Left lung (tissue), 10 donors: ENCODE data around the gene INPP5A. TPM values are rescaled to one million over a fixed set of nuclear protein-coding genes. Genes with fewer than 3 reads are reported as not detected.

Experiments
- ATAC-seq: fragments of 200-7000 bp; cut with Tn5 transposase; one replicate; pipeline ENCODE4 v1.9.1; 2020; ENCODE audit warnings: moderate library complexity
- DNase-seq, 4 donors: peaks; one replicate each; pipeline ENCODE4 v3.0.0-alpha.2; 2013 to 2020
- H3K27ac ChIP-seq, 2 donors: fragments of 200-600 bp; sonication (generic) in 1 of 2; one replicate each; pipeline versions ENCODE4 v1.5.0 to v1.8.0; 2020 to 2021
- H3K27me3 ChIP-seq, 2 donors: fragments of 200-600 bp; sonication (generic) in 1 of 2; one replicate each; pipeline versions ENCODE4 v1.5.0 to v1.8.0; 2020 to 2021
- H3K36me3 ChIP-seq, 2 donors: fragments of 200-600 bp; sonication (generic) in 1 of 2; one replicate each; pipeline versions ENCODE4 v1.5.0 to v1.8.0; 2020 to 2021
- H3K4me1 ChIP-seq, 2 donors: fragments of 200-600 bp; one replicate each; pipeline ENCODE4 v1.8.0; 2021
- H3K4me3 ChIP-seq, 2 donors: fragments of 200-600 bp; sonication (generic) in 1 of 2; one replicate each; pipeline versions ENCODE4 v1.5.0 to v1.8.0; 2020 to 2021; ENCODE audit warnings: mild to moderate bottlenecking in 1 of 2
- H3K9me3 ChIP-seq, 2 donors: fragments of 200-600 bp; sonication (generic) in 1 of 2; one replicate each; pipeline versions ENCODE4 v1.5.0 to v1.8.0; 2020 to 2021
- CTCF ChIP-seq, 2 donors: fragments of 200-600 bp; sonication (generic) in 1 of 2; IDR thresholded peaks; one replicate each; pipeline versions ENCODE4 v1.5.0 to v1.8.0; 2021; ENCODE audit warnings: antibody characterized with exemption in 2 of 2
- intact Hi-C, 2 donors: fragments of 100-400 bp; cut with DNase I; formaldehyde crosslinking; loops; one replicate each; pipeline versions ENCODE4 v1.11.2 to v1.14.2; 2022
- polyA plus RNA-seq, 6 donors: library from polyadenylated mRNA; unstranded; fragments of 120-200 nt; gene quantifications; one replicate each; pipeline ENCODE4 v1.2.1, GENCODE V29; 2013; ENCODE audit not compliant: insufficient read length in 6 of 6
- total RNA-seq, 2 donors: library from RNA; stranded (reverse); fragmentation: NEBNext Ultra II Directional; extraction: Animal tissue kit (Norgen Biotek cat#: 25700); gene quantifications; one replicate each; pipeline ENCODE4 v1.2.1, GENCODE V29; 2021
- donor health status: DM: no; HTN: yes; CAD: no.
- donor health status: DM: no; HTN: no; CAD: no.

Gene INPP5A
- total and polyA plus RNA-seq, 8 donors: 32.0 to 44.0 (median 36.8) TPM

GRCh38 chr10:132812520-132812919 is 274.9 kb downstream of the INPP5A start:
- intact Hi-C loops: no loop called here
- ATAC-seq (no peak), DNase-seq (peak in 1 of 4 donors; percentile 41)
- TF ChIP-seq CTCF (IDR thresholded peaks at IDR 0.05): no peak
- Histone ChIP-seq H3K9me3 (no peaks in the 10 kb centered on the region), H3K27ac (no peak overlapping the region), H3K36me3 (no peaks in the 10 kb centered on the region), H3K4me3 (no peak overlapping the region), H3K27me3 (peaks cover 0 to 97% of the 10 kb centered on the region in 2 donors), H3K4me1 (no peaks in the 10 kb centered on the region)

- no peak for ATAC-seq
- no peaks in the 10 kb centered on the region for H3K36me3 ChIP-seq
- H3K9me3 ChIP-seq: no peaks in the 10 kb centered on the region
- intact Hi-C loops: no loop called here
- no peak overlapping the region for H3K4me3 ChIP-seq
- H3K27ac ChIP-seq: no peak overlapping the region
- H3K4me1 ChIP-seq: no peaks in the 10 kb centered on the region
- H3K27me3 ChIP-seq: peaks cover 0 to 97% of the 10 kb centered on the region in 2 donors
- peak in 1 of 4 donors; percentile 40 for DNase-seq
- no peak for TF ChIP-seq CTCF (IDR thresholded peaks at IDR 0.05)
These were observed 275.4 kb downstream of the INPP5A start for GRCh38 chr10:132813001-132813401.

- H3K27ac ChIP-seq: no peak overlapping the region
- peaks cover 0 to 96% of the 10 kb centered on the region in 2 donors for H3K27me3 ChIP-seq
- TF ChIP-seq CTCF (IDR thresholded peaks at IDR 0.05): no peak
- no peak for ATAC-seq
- H3K4me1 ChIP-seq: no peaks in the 10 kb centered on the region
- H3K4me3 ChIP-seq: no peak overlapping the region
- no peaks in the 10 kb centered on the region for H3K9me3 ChIP-seq
- no peaks in the 10 kb centered on the region for H3K36me3 ChIP-seq
- DNase-seq: peak in 1 of 4 donors; percentile 47
- intact Hi-C loops: no loop called here
These were observed 276.2 kb downstream of the INPP5A start for GRCh38 chr10:132813560-132814468.

- Histone ChIP-seq H3K27ac (no peak overlapping the region), H3K4me1 (no peaks in the 10 kb centered on the region), H3K27me3 (peaks cover 0 to 90% of the 10 kb centered on the region in 2 donors), H3K9me3 (no peaks in the 10 kb centered on the region), H3K36me3 (no peaks in the 10 kb centered on the region), H3K4me3 (no peak overlapping the region)
- intact Hi-C loops: no loop called here
- ATAC-seq (no peak), DNase-seq (peak in 1 of 4 donors; percentile 73)
- TF ChIP-seq CTCF (IDR thresholded peaks at IDR 0.05): no peak
These were observed 276.9 kb downstream of the INPP5A start for GRCh38 chr10:132814469-132814856.

GRCh38 chr10:132815168-132815857 is 277.7 kb downstream of the INPP5A start:
- H3K27me3 ChIP-seq: peaks cover 0 to 81% of the 10 kb centered on the region in 2 donors
- intact Hi-C loops: no loop called here
- H3K27ac ChIP-seq: no peak overlapping the region
- no peak for TF ChIP-seq CTCF (IDR thresholded peaks at IDR 0.05)
- DNase-seq: peak in 1 of 4 donors; percentile 44
- H3K4me1 ChIP-seq: no peaks in the 10 kb centered on the region
- H3K9me3 ChIP-seq: no peaks in the 10 kb centered on the region
- H3K4me3 ChIP-seq: no peak overlapping the region
- no peak for ATAC-seq
- no peaks in the 10 kb centered on the region for H3K36me3 ChIP-seq
